ENCODE measurements around the gene SLC6A7.
"Not testable (repeated sequence)": the region's sequence is repeated elsewhere in the genome, so short reads cannot be mapped to it uniquely, and the experiment has no call there.

SLC6A7 gene

GRCh38 chr5:150230842-150231241 lies 41.0 kb downstream of the SLC6A7 start:
- H2AFZ ChIP-seq (ENCODE audit: low read length), result no peak overlapping the region
- no peaks in the 10 kb centered on the region for H3F3A ChIP-seq (ENCODE audit: low read depth)
- no peak overlapping the region for H3K4me3 ChIP-seq (ENCODE audit: low read length, poor library complexity, severe bottlenecking)
- no peaks in the 10 kb centered on the region for H3K79me2 ChIP-seq (ENCODE audit: insufficient read depth, low read length)
- H3K9ac ChIP-seq (ENCODE audit: low read depth, low read length, poor library complexity, severe bottlenecking), result no peak overlapping the region
- no peaks in the 10 kb centered on the region for H3K9me2 ChIP-seq (replicated peaks; ENCODE audit: low read depth, low read length)
- no peaks in the 10 kb centered on the region for H3K4me1 ChIP-seq (ENCODE audit: insufficient read depth, low read length, poor library complexity, severe bottlenecking)
- H4K20me1 ChIP-seq (ENCODE audit: insufficient read depth, low read length, poor library complexity, severe bottlenecking), result no peaks in the 10 kb centered on the region
- H3K4me2 ChIP-seq (ENCODE audit: low read depth, low read length, poor library complexity, severe bottlenecking), result no peak overlapping the region
- no peaks in the 10 kb centered on the region for H3K9me3 ChIP-seq (ENCODE audit: insufficient read depth, low read depth, low read length)
- no peaks in the 10 kb centered on the region for H3K36me3 ChIP-seq (ENCODE audit: insufficient read depth, low read length)
- no peaks in the 10 kb centered on the region for H3K27me3 ChIP-seq (ENCODE audit: insufficient read depth, low read length, poor library complexity, severe bottlenecking)
- TF ChIP-seq CTCF (conservative IDR thresholded peaks at IDR 0.05; ENCODE audit: low read length) (no peak), EZH2phosphoT487 (IDR thresholded peaks at IDR 0.05; ENCODE audit: borderline replicate concordance) (no peak)

GRCh38 chr5:150233706-150234105 lies 43.8 kb downstream of the SLC6A7 start:
- H3K4me1 ChIP-seq (ENCODE audit: insufficient read depth, low read length, poor library complexity, severe bottlenecking); H3K27me3 ChIP-seq (ENCODE audit: insufficient read depth, low read length, poor library complexity, severe bottlenecking); H3K36me3 ChIP-seq (ENCODE audit: insufficient read depth, low read length); H3F3A ChIP-seq (ENCODE audit: low read depth); H3K79me2 ChIP-seq (ENCODE audit: insufficient read depth, low read length); H3K4me2 ChIP-seq (ENCODE audit: low read depth, low read length, poor library complexity, severe bottlenecking); H4K20me1 ChIP-seq (ENCODE audit: insufficient read depth, low read length, poor library complexity, severe bottlenecking); H3K9me3 ChIP-seq (ENCODE audit: insufficient read depth, low read depth, low read length); H3K4me3 ChIP-seq (ENCODE audit: low read length, poor library complexity, severe bottlenecking); H2AFZ ChIP-seq (ENCODE audit: low read length); H3K9me2 ChIP-seq (replicated peaks; ENCODE audit: low read depth, low read length); H3K9ac ChIP-seq (ENCODE audit: low read depth, low read length, poor library complexity, severe bottlenecking): not testable (repeated sequence)

- Histone ChIP-seq H3K36me3 (ENCODE audit: insufficient read depth, low read length) (no peaks in the 10 kb centered on the region), H3K79me2 (ENCODE audit: insufficient read depth, low read length) (no peaks in the 10 kb centered on the region), H2AFZ (ENCODE audit: low read length) (no peak overlapping the region), H4K20me1 (ENCODE audit: insufficient read depth, low read length, poor library complexity, severe bottlenecking) (no peaks in the 10 kb centered on the region), H3K4me1 (ENCODE audit: insufficient read depth, low read length, poor library complexity, severe bottlenecking) (no peaks in the 10 kb centered on the region), H3K9ac (ENCODE audit: low read depth, low read length, poor library complexity, severe bottlenecking) (no peak overlapping the region), H3K9me3 (ENCODE audit: insufficient read depth, low read depth, low read length) (no peaks in the 10 kb centered on the region), H3K9me2 (replicated peaks; ENCODE audit: low read depth, low read length) (no peaks in the 10 kb centered on the region), H3K4me2 (ENCODE audit: low read depth, low read length, poor library complexity, severe bottlenecking) (no peak overlapping the region), H3K4me3 (ENCODE audit: low read length, poor library complexity, severe bottlenecking) (no peak overlapping the region), H3K27me3 (ENCODE audit: insufficient read depth, low read length, poor library complexity, severe bottlenecking) (no peaks in the 10 kb centered on the region), H3F3A (ENCODE audit: low read depth) (no peaks in the 10 kb centered on the region)
- TF ChIP-seq CTCF (conservative IDR thresholded peaks at IDR 0.05; ENCODE audit: low read length) (no peak), EZH2phosphoT487 (IDR thresholded peaks at IDR 0.05; ENCODE audit: borderline replicate concordance) (no peak)
These were observed 45.0 kb downstream of the SLC6A7 start for GRCh38 chr5:150234576-150235499.

DNA sequence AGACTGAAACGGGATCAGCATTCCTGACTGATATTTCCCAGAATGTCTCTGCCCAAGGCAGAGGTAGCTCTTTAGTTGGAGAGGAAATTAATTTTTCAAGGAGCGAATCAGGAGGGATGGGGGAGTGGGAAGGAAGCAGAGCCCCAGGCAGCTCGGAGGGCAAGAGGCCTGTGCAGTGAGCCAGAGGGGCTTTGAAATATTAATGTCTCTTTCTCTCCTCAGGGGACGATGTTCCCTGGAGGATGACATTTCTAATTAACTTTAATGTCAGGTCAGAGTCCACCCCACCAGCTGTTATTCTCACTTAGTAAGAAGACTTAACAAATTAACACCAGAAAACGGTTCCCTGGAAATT lies 45.6 kb downstream of the SLC6A7 start:
- H3K27me3 ChIP-seq (ENCODE audit: insufficient read depth, low read length, poor library complexity, severe bottlenecking), result no peaks in the 10 kb centered on the region
- no peaks in the 10 kb centered on the region for H3K36me3 ChIP-seq (ENCODE audit: insufficient read depth, low read length)
- no peaks in the 10 kb centered on the region for H3K9me3 ChIP-seq (ENCODE audit: insufficient read depth, low read depth, low read length)
- no peak overlapping the region for H3K4me3 ChIP-seq (ENCODE audit: low read length, poor library complexity, severe bottlenecking)
- H4K20me1 ChIP-seq (ENCODE audit: insufficient read depth, low read length, poor library complexity, severe bottlenecking), result no peaks in the 10 kb centered on the region
- H3K4me2 ChIP-seq (ENCODE audit: low read depth, low read length, poor library complexity, severe bottlenecking), result no peak overlapping the region
- no peaks in the 10 kb centered on the region for H3K4me1 ChIP-seq (ENCODE audit: insufficient read depth, low read length, poor library complexity, severe bottlenecking)
- no peaks in the 10 kb centered on the region for H3K9me2 ChIP-seq (replicated peaks; ENCODE audit: low read depth, low read length)
- no peak overlapping the region for H3K9ac ChIP-seq (ENCODE audit: low read depth, low read length, poor library complexity, severe bottlenecking)
- H3K79me2 ChIP-seq (ENCODE audit: insufficient read depth, low read length), result no peaks in the 10 kb centered on the region
- no peak overlapping the region for H2AFZ ChIP-seq (ENCODE audit: low read length)
- TF ChIP-seq EZH2phosphoT487 (IDR thresholded peaks at IDR 0.05; ENCODE audit: borderline replicate concordance) (no peak), CTCF (conservative IDR thresholded peaks at IDR 0.05; ENCODE audit: low read length) (no peak)
- no peaks in the 10 kb centered on the region for H3F3A ChIP-seq (ENCODE audit: low read depth)

All from Loucy (cell line).